HAP-1 (cell line): Measurements from ENCODE around the gene ANKFN1.

Experiments
- DNase-seq, 2 experiments: peaks; one replicate each; pipeline ENCODE4 v3.0.0-alpha.2; 2016 to 2020; ENCODE audit warnings: low spot score in 2 of 2
- H3K27me3 ChIP-seq: fragments of 250-450 bp; sonication (Bioruptor Pico); 2 replicates; pipeline ENCODE4 v1.5.1; 2020; ENCODE audit warnings: low read depth, mild to moderate bottlenecking, moderate library complexity
- H3K36me3 ChIP-seq: fragments of 250-450 bp; sonication (Bioruptor Pico); replicated peaks from 2 replicates; pipeline ENCODE4 v1.5.1; 2020; ENCODE audit warnings: mild to moderate bottlenecking
- H3K4me1 ChIP-seq: fragments of 250-450 bp; sonication (Bioruptor Pico); 2 replicates; pipeline ENCODE4 v1.5.1; 2020; ENCODE audit warnings: mild to moderate bottlenecking
- H3K4me3 ChIP-seq: fragments of 250-450 bp; sonication (Bioruptor Pico); 2 replicates; pipeline ENCODE4 v1.5.1; 2020; ENCODE audit warnings: mild to moderate bottlenecking, moderate library complexity
- H3K9me3 ChIP-seq: fragments of 250-450 bp; sonication (Bioruptor Pico); 2 replicates; pipeline ENCODE4 v1.5.1; 2020; ENCODE audit warnings: mild to moderate bottlenecking, moderate library complexity
- in situ Hi-C: fragments of 300-500 bp; cut with MboI; formaldehyde crosslinking; loops from 3 replicates; pipeline ENCODE4 v1.14.3; 2020; ENCODE audit warnings: low sequenced_read_pairs, inconsistent platforms, mixed read lengths

ANKFN1 gene

DNA sequence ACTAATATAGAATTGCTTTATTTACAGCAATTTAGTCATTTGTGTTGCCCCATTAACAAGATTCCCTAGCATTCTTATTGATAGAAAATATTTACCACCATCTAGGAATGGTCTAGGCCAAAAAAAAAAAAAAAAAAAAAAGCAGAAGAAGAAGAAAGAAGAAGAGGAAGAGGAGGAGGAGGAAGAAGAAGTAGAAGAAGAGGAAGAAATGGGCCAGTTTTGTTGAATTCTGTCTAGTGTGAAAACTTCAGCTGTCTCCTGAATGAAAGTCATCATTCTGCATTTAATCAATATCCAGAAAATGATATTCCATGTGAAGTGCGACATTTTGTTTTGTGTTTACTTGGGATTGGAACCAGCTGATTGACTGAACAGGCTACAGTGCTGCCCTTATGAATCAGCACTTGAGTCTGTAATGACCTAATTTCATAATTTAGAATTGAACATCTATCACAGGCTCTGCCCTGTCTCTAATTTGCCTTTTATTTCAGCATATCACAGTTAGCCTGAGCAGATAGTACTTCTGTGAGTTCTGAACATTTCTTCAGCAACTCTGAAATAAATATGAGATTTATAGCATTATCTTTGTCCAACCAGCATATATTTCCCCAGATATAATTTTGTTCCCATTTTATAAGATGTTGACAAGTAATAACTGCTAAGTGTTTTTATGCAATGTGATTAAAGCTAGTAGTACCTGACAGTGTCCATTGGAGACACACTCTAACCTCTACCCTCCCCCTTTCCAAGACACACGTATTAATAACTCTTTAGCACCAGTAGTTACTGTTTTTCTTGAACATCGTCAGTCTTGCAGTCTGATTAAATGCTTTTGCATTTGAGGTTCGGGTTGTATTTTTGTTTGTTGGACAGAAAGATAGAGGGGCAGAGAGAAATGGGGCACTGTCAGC, 5.9 kb downstream of the ANKFN1 start:
- Histone ChIP-seq H3K36me3 (no peaks in the 10 kb centered on the region), H3K4me3 (no peak overlapping the region), H3K9me3 (no peaks in the 10 kb centered on the region), H3K27me3 (no peaks in the 10 kb centered on the region), H3K4me1 (no peaks in the 10 kb centered on the region)
- DNase-seq, result no peak
- in situ Hi-C loops, result no loop called here

DNA sequence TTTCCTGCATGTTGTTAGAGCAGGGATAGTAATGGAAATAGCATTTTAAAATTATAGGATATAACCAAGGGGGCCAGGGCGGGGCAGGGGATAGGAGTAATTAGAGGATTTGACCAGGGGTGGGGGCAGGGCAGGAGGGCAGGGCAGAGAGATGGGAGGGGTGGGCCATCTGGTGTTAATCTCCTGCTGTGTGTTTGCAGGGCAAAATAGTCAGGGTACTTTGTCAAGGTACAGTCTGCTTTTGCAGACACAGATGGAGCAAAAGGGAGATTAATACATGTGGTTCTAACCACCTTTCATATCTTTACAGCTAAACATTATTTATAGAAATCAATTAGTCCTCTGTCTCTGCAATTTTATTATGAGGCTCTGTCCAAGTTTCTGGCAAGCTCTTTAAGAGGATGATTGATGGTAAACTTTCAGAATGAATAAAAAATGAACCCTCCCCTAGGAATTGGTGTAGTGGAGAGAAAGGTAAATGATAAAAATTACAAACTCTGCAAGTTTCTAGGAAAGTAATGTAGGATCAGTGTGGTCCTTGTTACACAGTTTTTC, 6.6 kb downstream of the ANKFN1 start:
- H3K4me3 ChIP-seq, result no peak overlapping the region
- in situ Hi-C loops, result no loop called here
- H3K36me3 ChIP-seq, result no peaks in the 10 kb centered on the region
- H3K4me1 ChIP-seq, result no peaks in the 10 kb centered on the region
- H3K9me3 ChIP-seq, result no peaks in the 10 kb centered on the region
- DNase-seq, result no peak
- no peaks in the 10 kb centered on the region for H3K27me3 ChIP-seq

DNA sequence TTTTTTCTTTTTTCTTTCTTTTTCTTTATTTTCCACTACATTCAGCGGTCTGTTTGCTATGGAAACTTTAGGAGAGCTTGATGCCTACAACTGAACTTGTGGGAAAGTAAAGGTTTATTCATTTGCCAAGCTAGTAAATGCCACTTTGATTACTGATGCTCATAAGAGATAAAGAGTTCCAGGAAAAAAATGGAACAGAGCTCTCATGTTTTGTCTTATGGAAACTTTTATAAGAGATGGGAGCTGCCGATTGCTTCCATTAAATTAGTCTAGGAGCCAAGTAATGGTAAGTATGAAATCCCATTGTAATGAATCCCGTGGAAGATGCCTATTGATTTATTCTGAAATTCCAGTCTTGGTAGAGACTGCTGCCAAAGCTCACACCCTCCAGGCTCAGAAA, 7.1 kb downstream of the ANKFN1 start:
- H3K4me3 ChIP-seq, result no peak overlapping the region
- no peaks in the 10 kb centered on the region for H3K9me3 ChIP-seq
- DNase-seq, result no peak
- H3K36me3 ChIP-seq, result no peaks in the 10 kb centered on the region
- in situ Hi-C loops, result no loop called here
- no peaks in the 10 kb centered on the region for H3K4me1 ChIP-seq
- H3K27me3 ChIP-seq, result no peaks in the 10 kb centered on the region

DNA sequence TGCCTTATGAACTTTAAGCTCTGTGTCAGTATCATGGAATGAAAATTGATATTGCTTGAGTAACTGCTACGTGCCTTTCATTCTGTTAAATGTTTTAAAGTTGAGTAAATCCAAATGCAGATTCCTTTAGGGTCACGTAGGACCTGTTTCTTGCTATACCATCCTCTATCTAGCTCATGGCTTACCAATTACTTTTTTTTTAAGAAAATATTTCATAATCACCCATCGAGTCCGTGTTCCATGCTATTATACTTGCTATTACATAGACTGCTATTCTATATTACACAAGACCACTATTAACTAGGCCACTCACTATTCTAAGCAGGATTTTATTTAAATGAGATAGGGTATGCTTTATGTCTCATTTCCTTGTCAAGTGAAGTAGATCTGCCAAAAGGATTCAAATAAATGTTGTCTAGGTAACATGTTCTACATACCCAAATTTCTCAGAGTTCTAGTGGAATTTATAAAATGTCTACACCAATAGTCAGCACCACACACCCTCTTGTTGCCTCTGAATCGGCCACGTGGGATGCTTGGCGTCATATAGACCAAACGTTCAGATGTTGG, 11.9 kb downstream of the ANKFN1 start:
- DNase-seq, result no peak
- Histone ChIP-seq H3K4me3 (no peak overlapping the region), H3K27me3 (no peaks in the 10 kb centered on the region), H3K36me3 (no peaks in the 10 kb centered on the region), H3K9me3 (no peaks in the 10 kb centered on the region), H3K4me1 (no peaks in the 10 kb centered on the region)
- in situ Hi-C loops, result no loop called here

DNA sequence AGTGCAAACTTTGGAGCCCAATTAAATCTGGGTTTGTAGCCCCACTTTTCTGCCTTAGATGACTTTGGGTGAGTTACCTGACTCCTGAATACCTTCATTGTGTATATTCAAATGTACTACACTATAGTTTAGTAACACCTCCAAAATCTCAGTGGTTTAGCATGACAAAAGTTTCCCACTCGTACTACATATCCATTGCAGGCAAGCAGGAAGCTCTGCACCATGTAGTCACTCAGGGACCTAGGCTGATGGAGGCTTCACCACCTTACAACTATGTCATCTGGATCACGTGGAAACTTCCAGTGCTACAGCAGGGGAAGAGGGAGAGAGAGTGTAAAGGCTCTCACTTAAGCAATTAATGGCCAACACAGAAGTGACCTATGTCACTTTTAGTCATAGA, 14.2 kb downstream of the ANKFN1 start:
- H3K36me3 ChIP-seq, result no peaks in the 10 kb centered on the region
- H3K9me3 ChIP-seq, result no peaks in the 10 kb centered on the region
- no peak overlapping the region for H3K4me3 ChIP-seq
- no peaks in the 10 kb centered on the region for H3K4me1 ChIP-seq
- in situ Hi-C loops, result no loop called here
- no peaks in the 10 kb centered on the region for H3K27me3 ChIP-seq
- DNase-seq, result no peak

DNA sequence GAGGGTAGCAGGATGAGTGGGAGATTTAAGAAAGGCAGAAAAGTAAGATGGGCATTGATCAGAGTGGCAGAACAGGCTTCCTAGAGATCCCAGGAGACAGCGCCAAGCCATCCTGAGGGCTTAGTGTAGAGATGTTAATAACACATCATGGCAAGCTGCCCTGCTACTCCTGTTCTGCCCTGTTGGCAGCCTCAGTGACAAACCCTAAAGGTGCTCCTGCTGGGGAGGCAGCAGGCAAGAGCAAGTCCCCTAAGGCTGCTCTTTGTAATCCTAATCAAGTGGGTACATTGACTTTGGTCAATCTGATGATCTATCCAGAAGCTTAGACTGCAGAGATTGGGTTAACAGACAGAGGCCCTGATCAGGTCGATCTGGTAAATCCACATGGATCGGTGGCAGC, 16.3 kb downstream of the ANKFN1 start:
- in situ Hi-C loops, result no loop called here
- no peaks in the 10 kb centered on the region for H3K4me1 ChIP-seq
- H3K9me3 ChIP-seq, result no peaks in the 10 kb centered on the region
- no peaks in the 10 kb centered on the region for H3K36me3 ChIP-seq
- H3K4me3 ChIP-seq, result no peak overlapping the region
- DNase-seq, result no peak
- H3K27me3 ChIP-seq, result no peaks in the 10 kb centered on the region

DNA sequence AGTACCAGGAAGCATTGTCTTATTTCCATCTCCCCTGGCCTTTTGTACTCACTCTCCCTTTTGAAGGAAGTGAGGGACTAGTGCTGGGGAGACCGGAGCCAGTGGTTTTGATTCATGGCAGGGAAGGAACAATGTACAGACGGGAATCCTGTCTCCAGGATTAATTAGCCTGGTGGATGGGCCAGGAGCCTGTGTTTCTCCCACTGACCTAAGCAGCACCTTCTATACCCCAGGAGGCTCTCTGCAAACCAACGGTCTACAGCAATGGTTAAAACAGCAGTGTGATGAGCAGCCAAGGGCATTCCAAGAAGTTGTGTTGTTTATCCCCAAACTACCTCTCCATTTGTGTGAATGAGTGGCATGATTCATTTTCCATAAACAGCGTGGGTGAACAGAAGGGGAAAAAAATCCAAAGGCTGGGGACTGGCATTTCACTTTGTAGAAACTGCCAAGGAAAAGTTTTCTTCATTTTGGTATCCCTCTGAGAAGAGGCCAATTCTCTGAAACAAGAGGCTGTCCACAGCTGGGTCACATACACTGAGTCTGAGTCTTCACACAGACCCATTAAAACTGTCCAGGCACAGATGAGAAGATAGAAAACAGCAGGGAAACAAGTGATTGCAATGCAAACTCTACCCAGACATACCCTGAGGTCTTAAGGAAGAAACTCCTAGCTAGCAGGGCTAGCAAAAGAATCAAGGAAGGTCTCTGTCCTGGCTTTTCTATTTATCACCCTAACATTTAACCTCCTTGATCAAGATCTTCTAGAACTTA, 18.1 kb downstream of the ANKFN1 start:
- in situ Hi-C loops, result no loop called here
- Histone ChIP-seq H3K9me3 (no peaks in the 10 kb centered on the region), H3K36me3 (no peaks in the 10 kb centered on the region), H3K4me3 (no peak overlapping the region), H3K27me3 (no peaks in the 10 kb centered on the region), H3K4me1 (no peaks in the 10 kb centered on the region)
- no peak for DNase-seq

DNA sequence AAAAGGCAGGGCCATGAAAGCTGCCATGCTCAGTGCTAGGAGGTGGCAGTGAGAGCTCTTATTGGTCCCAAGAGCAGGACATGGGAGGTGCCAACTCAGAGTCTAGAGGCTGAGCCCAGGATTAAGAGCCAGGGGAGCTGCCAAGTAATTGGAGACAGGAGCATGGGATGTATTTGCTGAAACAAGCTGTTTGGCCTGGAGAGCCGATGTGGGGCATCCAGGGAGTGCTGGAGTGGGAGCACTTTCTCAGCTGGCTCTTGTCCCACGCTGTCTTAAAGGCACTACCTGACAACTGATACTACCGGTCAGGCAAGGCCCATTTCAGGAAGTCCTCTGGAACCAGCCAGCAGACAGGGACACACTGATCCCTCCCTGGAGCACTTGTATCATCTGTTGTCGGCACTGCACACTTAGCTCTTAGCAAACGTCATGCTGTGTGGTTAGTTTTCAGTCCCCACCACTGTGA, 19.3 kb downstream of the ANKFN1 start:
- Histone ChIP-seq H3K36me3 (no peaks in the 10 kb centered on the region), H3K4me3 (no peak overlapping the region), H3K4me1 (no peaks in the 10 kb centered on the region), H3K9me3 (no peaks in the 10 kb centered on the region), H3K27me3 (no peaks in the 10 kb centered on the region)
- in situ Hi-C loops, result no loop called here
- DNase-seq, result no peak

DNA sequence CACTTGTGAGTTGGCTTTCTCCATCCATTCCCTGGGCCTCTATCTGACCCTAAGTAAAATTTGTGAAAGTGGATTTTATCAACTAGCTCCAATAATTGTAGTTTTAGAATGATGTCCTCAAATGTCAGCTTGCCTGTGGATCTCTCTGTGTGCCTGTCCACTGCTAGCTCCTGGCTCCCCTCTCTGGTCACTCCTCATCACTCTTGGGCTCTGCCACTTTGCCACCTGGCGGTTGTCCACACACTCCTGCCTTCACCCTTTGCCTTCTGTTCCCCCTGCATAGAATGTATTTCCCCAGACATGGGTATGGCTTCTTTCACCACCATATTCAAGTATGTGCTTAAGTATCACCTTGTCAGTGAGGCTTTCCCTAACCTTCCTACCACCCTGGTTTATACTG, 19.8 kb downstream of the ANKFN1 start:
- in situ Hi-C loops, result no loop called here

DNA sequence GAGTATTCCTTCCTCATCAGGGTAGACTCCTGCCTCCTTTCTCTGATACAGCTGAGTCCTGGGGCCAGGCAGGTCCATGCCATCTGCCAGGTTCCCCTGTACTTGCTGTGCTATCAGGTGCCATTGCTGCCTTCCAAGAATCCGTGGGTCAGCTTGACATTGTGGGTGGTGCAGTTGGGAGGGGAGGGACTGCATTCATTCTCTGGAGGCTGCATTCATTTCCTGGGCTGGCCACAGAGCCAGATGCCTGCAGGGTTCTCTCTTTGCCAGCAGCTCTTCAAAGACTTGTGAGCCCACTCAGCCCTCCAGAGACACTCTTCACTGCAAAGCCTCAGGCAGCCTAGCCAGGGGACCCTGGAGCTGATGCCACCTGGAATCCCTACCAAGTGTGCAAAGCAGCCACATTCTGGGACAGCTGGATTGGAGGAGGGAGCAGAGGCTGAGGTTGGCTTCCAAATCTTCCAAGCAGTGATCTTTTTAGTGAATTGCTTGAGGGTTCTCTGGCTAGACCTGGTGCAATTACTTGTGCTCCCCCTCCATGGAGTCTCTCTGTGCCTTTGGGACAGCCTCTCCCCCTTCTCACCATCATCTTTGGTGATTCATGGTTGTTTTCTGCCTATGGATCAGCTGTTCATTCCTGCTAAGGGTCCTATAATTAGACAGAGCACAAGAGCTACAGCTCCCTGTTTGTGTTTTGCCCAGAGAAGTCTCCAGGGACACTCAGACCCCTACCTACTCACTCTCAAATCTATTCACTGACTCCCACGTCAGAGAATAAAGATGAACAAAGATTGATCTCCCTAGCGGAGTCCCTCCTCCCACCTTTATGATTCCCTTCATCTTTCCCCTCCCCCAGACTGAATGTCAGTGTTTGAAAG, 20.9 kb downstream of the ANKFN1 start:
- Histone ChIP-seq H3K27me3 (no peaks in the 10 kb centered on the region), H3K36me3 (no peaks in the 10 kb centered on the region), H3K4me1 (no peaks in the 10 kb centered on the region), H3K4me3 (no peak overlapping the region), H3K9me3 (no peaks in the 10 kb centered on the region)
- in situ Hi-C loops, result no loop called here
- no peak for DNase-seq

More for the DNA sequence above, 19.8 kb downstream of the ANKFN1 start:
- Histone ChIP-seq H3K4me3 (no peak overlapping the region), H3K27me3 (no peaks in the 10 kb centered on the region), H3K9me3 (no peaks in the 10 kb centered on the region), H3K4me1 (no peaks in the 10 kb centered on the region), H3K36me3 (no peaks in the 10 kb centered on the region)
- DNase-seq, result no peak

DNA sequence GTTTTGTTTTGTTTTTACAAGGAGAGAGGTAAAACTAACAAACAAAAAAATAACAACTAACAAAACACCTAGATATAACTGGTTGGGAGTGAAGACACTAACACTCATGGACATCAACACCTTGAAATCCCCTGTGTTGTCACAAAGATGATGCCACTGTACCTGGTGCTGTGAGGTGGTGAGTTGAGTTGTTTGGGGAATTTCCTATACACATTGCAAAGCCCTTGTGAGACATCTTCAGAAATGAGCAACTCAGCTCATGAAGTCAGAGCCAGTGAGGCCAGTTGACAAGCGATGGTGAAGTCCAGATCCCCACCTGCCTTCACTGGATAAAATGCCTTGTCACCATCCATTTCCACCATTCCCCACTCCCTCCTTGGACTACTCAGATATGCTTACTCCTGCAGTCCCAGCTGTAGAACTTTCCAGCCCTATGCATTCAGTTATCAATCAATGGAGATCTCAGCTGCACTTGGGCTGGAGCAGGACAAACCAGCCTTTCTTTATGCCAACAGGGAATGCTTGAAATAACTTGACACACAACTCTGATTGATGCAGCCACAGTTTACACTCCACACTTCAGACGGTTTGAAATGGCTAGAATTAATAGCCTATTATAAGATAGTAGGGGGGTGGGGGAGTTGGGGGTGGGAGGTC, 22.2 kb downstream of the ANKFN1 start:
- no peak for DNase-seq
- Histone ChIP-seq H3K36me3 (no peaks in the 10 kb centered on the region), H3K4me3 (no peak overlapping the region), H3K9me3 (no peaks in the 10 kb centered on the region), H3K4me1 (no peaks in the 10 kb centered on the region), H3K27me3 (no peaks in the 10 kb centered on the region)
- in situ Hi-C loops, result no loop called here

DNA sequence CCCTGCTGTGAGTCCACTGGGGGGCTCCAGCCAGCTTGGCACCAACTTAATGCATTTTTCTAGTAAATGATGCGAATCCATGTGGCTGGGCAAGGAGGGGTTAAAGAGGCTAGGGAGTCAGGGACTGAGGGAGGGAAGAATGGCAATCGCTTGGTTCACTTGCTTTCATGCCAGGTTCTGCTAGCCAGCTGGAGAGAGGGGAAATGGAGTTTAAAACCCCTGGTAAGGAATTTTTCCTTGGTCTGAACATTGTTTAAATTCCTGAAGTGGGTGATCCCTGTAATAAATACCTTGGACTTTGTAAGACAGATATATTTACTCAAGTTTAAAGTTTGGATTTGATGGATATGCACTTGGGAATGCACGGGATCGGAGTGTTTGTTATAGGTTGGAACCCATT, 22.8 kb downstream of the ANKFN1 start:
- H3K9me3 ChIP-seq, result no peaks in the 10 kb centered on the region
- in situ Hi-C loops, result no loop called here
- no peaks in the 10 kb centered on the region for H3K36me3 ChIP-seq
- no peaks in the 10 kb centered on the region for H3K27me3 ChIP-seq
- H3K4me1 ChIP-seq, result no peaks in the 10 kb centered on the region
- no peak for DNase-seq
- H3K4me3 ChIP-seq, result no peak overlapping the region

DNA sequence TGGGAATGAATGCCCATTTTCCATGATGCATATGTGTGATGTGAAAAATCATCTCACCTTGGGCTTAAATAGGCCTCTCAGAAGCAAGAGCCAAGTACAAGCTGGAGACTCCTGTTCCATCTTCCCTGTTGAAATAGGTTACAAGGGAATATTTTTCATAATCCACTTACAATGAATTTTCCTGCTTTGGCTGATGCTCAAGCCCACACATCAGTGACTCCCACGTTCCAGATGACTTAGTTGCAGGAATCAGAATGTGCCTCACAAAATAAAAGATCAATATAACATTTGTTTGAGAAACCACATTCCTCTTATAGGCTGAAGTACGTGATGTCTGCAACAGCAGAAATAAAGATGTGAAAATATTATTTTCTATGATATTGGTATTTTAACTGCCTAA, 24.1 kb downstream of the ANKFN1 start:
- no peak for DNase-seq
- H3K4me3 ChIP-seq, result no peak overlapping the region
- H3K27me3 ChIP-seq, result no peaks in the 10 kb centered on the region
- no peaks in the 10 kb centered on the region for H3K36me3 ChIP-seq
- in situ Hi-C loops, result no loop called here
- no peaks in the 10 kb centered on the region for H3K9me3 ChIP-seq
- H3K4me1 ChIP-seq, result no peaks in the 10 kb centered on the region
